Measurements from ENCODE around the gene KAT2B. TPM values are rescaled to one million over a fixed set of nuclear protein-coding genes. Genes with fewer than 3 reads are reported as not detected.

Gene KAT2B
- total RNA-seq, 1 donor from 2014 or later, result 8.1 TPM

- no peak for DNase-seq (ENCODE audit: low spot score)
- H3K4me3 Mint-ChIP-seq (ENCODE audit: unreplicated experiment), result no peak overlapping the region
- no peaks in the 10 kb centered on the region for H3K36me3 Mint-ChIP-seq (ENCODE audit: low read depth)
- H3K27me3 Mint-ChIP-seq (ENCODE audit: low read depth), result peaks cover 35% of the 10 kb centered on the region
- H3K4me1 Mint-ChIP-seq (ENCODE audit: low read depth), result no peaks in the 10 kb centered on the region
- no peak overlapping the region for H3K27ac Mint-ChIP-seq (ENCODE audit: unreplicated experiment)
- H3K9me3 Mint-ChIP-seq (ENCODE audit: low read depth), result peaks cover 9% of the 10 kb centered on the region
- no peak for TF ChIP-seq CTCF (IDR thresholded peaks at IDR 0.05)
Measured at GRCh38 chr3:20201143-20201542, 160.9 kb downstream of the KAT2B start.

Small RNA genes within 50 kb of the gene (microRNA-seq; reads per million reads assigned to microRNA genes)
- not detected for gene MIR3135A (ENCODE audit: borderline number of aligned reads)

Other genes starting within 250 kb of the KAT2B start
- 0.37 to 1.6 TPM (median 1.0 TPM) in 3 replicates for gene EFHB, start 106.2 kb upstream of the KAT2B start, total RNA-seq
- gene RAB5A, start 93.3 kb upstream of the KAT2B start, total RNA-seq, result 70.6 to 81.1 TPM (median 76.0 TPM) in 3 replicates
- not detected in 3 replicates for gene PP2D1, start 28.2 kb upstream of the KAT2B start, total RNA-seq
- gene SGO1, start 145.8 kb downstream of the KAT2B start, total RNA-seq, result 3.4 to 5.0 TPM (median 3.7 TPM) in 3 replicates

Measured in chondrocyte (in vitro differentiated cells).